NCI-H2196 treated with DMSO at 0.1 percent for 48 hours (cell line): ENCODE measurements around the gene CCDC33.

Source experiments
- DNase-seq: peaks from one replicate; lab custom pipeline; 2025; ENCODE audit not compliant: unreplicated experiment; lab: John Stamatoyannopoulos, UW

Gene CCDC33

DNA sequence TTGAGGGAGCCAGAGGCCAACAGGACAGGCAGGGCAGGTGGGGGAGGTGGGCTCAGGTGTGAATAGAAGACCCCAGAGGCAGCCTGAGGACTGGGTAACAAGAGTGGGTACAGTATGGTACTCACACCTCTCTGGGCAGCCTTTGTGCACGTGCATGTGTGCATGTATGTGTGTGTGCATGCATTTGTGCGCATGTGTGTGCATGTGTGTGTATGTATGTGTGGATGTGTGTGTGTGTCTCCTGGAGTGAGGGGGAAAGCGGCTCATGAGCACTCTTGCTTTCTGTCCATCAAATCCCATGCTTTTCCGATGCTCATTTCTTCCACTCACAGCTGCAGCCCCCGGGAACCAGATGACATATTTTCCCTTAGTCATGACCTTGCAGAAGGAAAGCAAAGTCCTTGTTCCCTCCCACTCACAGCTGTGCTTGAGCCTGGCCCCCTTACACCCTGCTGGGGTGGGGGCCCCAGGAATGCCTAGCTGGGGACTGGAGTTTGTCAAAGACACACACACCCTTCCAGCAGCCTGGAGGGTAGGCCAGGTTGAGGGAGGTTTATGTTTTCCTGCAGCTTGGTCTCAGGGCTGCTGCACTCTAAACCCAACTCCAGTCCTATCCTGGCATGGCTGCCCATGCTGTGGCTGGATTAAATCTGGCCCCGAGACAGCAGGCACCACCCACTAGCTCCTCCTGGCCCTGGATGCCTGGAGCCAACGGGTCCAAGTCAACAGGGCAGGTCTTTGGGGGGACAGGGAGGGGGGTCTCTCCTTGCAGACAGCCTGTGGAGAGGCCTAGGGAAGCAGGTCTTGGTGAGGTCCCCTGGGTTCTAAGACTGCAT lies 22.5 kb downstream of the CCDC33 start:
- no peak for DNase-seq

- no peak for DNase-seq
Observed at GRCh38 chr15:74259292-74259648, 23.1 kb downstream of the CCDC33 start.

- no peak for DNase-seq
Observed at GRCh38 chr15:74259821-74260607, 23.9 kb downstream of the CCDC33 start.

DNA sequence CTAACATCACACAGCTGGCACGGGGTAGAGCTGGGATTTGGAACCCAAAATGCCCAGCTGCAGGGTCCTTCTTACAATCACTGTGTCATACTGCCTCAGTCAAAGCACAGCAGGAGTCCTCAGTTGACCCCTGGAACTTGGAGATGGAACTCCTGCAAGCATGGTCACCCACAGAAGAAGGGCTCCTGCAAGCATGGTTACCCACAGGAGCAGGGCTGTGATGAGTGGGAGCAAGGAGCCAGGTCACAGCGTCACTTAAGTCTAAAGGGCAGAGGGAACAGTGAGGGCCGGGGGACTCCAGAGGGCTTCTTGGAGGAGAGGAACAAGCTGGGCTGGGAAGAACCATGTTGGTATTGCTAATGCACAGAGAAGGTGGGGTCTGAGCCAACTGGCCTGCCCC lies 24.9 kb downstream of the CCDC33 start:
- no peak for DNase-seq

- no peak for DNase-seq
Observed at GRCh38 chr15:74261685-74262084, 25.6 kb downstream of the CCDC33 start.

DNA sequence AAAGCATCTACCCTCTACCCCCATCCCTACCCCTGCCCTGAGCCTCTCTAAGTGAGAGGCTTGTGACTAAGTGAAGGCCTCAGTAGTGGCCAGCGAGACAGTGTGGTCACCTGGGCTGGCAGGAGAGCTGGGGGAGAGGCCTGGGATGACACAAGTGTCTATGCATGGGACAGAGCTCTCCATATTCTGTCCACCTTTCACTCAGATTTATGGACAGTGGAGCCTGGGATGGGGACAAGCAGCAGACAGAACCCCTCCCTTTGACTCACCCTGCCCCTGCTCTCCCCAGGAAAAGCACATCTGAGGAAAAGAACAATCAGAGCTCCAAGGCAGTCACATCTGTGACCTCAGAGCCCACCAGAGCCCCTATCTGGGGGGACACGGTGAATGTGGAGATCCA lies 26.0 kb downstream of the CCDC33 start:
- DNase-seq, result no peak

GRCh38 chr15:74262625-74263024 lies 26.5 kb downstream of the CCDC33 start:
- DNase-seq, result no peak

- no peak for DNase-seq
Observed at GRCh38 chr15:74263466-74263865, 27.3 kb downstream of the CCDC33 start.

GRCh38 chr15:74264081-74264501 lies 28.0 kb downstream of the CCDC33 start:
- no peak for DNase-seq

- DNase-seq, result no peak
Observed at GRCh38 chr15:74265046-74265639, 29.0 kb downstream of the CCDC33 start.

GRCh38 chr15:74268020-74268419 lies 31.9 kb downstream of the CCDC33 start:
- no peak for DNase-seq

DNA sequence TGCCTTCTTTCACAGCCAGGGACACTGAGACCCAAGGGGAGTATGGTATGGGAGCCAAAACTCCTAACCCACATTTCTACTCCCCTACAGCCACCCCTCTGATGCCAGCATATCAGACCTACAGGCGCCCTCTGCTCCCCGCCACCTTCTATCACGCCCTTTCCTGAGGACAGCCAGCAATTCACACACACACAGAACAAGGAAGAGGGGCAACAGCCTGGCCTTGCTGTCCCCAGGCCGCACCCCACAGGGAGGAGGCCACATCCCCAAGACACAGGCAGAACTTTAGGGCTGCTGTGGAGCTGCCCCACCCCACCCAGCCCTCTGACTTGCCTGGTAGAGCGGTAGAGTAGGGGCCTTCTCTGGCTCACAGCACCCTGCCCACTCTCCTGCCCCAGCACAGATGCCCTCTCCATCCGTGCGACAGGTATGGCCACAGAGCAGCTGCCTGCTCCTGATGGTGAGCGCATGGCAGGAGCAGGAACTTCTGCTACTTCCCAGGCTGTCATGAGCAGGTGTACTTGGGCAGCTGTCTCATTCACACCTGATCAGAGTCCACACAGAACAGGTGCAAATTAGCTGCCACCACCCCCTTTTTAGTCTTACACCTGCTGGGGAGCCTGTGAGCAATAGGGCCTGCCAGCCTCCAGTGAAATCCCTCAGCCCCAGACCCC lies 33.4 kb downstream of the CCDC33 start:
- no peak for DNase-seq

- DNase-seq, result no peak
Observed at GRCh38 chr15:74270155-74270554, 34.0 kb downstream of the CCDC33 start.

DNA sequence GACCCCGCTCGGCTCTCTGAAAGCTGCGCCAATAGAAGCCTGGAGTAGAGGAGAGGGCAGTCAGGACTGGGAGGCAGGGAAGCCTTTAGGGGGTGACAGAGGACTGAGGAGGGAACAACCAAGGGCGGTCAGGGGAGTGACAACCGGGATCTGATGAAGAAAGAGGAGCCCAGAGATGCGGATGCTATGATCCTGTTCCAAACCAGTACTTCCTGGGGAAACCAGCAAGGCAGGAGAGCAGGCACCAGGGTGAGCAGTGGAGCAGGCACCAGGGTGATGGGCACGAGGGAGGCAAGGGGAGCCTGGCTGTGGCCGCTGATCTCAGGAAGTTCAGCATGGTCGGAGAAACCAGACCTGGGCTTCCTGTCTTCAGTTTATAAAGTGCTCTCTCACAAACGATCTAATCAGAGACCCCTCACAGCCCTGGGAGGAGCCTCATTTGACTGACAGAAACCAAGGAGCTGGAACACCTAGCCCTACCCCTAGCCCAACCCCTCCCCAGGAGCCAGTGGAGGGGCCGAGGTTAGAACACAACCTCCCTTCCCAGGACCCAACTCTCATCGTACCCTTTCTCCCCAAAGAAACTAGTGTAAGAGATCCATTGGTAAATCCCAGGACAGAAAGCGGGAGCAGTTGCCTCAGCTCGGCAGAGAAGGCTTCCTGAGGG lies 34.9 kb downstream of the CCDC33 start:
- DNase-seq, result no peak

- DNase-seq, result no peak
Observed at GRCh38 chr15:74272812-74273211, 36.7 kb downstream of the CCDC33 start.

DNA sequence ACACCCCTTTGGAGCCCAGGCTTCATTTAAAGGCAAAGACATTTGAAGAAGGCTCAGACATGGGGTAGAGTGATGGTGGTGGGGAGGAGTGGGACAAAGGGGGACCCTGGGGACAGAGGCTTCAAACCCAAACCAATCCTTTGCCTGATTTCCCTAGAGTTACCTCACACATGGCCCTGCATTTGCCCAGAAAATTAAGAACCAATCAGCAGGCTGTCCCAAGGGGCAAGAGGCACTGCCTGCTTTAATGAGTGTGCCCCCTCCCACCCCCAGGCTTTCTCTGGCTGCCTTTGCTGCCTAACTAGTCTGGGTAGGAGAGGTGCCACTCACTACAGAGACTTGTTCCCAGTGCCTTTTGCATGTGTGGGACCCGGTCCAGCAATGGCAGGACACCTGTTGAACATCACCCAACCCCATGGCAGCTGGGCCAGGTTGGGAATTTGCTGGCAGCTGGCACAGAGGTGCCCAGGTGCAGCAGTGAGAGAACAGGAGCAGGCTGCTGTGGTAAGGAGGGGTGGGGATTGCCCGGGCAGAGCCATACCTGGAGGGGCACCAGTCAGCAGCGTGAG lies 38.4 kb downstream of the CCDC33 start:
- DNase-seq, result no peak

DNA sequence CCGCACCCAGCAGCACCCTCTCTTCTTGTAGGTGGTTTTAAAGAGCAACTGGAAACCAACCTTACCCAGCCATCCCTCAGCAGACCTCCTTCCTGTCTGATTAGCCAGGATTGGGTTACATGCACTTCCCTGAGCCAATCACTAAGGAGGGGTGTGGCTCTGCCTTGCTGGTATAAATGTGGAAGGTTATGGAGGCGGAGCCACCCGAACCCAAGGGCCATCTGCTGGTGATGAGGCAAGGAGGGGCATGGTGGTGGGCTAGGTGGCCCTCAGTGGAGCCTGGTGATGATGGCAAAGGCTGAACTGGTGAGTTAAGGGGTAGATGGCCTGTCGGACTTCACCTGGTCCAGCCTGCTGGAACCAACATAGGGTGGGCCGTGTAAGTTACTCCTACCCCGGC lies 39.8 kb downstream of the CCDC33 start:
- DNase-seq, result no peak

DNA sequence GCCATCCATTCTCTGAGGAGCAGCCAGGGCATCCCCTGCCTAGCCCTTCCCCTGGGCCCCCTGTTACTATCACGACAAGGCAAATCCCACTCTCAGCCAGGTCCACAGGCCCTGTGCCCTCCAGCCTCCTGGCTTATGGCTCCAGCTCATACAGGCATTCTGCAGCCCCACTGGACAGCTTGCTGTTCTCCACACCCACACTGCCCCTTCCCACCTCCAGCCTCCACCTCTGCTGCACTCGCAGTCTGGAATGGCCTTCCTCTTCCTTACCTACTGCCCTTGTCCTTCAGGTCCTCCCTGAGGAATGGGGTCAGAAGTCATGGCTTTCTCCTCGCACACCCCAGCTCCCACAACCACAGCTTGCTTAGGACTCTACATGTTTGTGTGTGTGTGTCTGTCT lies 40.4 kb downstream of the CCDC33 start:
- no peak for DNase-seq

DNA sequence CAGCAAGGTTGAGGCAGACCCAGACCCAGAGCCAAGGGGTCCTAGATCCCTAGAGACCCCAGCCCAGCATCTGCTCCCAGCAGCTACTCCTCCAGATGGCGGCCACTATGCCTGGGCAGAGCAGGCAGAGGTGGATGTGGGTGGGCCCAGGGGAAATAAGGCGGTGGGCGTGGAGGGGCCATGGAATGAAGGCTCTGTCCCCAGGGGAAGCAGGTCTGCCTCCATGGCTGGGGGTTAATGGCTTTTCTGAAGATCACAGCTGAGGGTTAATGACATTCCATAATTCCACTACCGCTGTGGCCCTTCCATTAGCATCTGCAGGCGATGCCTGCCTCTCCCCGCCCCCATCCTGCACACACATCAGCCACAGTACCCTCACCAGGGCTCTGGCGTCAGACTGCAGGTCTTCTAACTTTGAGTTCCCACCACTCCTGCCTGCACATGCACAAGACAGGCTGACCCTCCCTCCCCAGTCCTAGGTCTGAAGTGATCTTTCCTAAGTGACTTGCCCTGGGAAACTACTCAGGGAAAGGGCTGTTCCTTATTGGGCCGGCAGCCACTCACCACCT lies 41.2 kb downstream of the CCDC33 start:
- no peak for DNase-seq

- DNase-seq, result no peak
Observed at GRCh38 chr15:74278207-74278606, 42.1 kb downstream of the CCDC33 start.
